HFFc6 (cell line): ENCODE results near the gene PNMA6E. TPM values are rescaled to one million over a fixed set of nuclear protein-coding genes. Genes with fewer than 3 reads are reported as not detected.

Experiments used
- DNase-seq: peaks from one replicate; pipeline ENCODE4 v3.0.0-alpha.2; 2018
- H3K27ac Mint-ChIP-seq: 2 replicates; pipeline ENCODE4 v1.8.0; 2020; ENCODE audit warnings: mild to moderate bottlenecking, mixed read lengths
- H3K27me3 Mint-ChIP-seq: 2 replicates; pipeline ENCODE4 v1.8.0; 2021; ENCODE audit warnings: mild to moderate bottlenecking, moderate library complexity, mixed read lengths; ENCODE audit not compliant: insufficient read depth
- H3K36me3 Mint-ChIP-seq: 2 replicates; pipeline ENCODE4 v1.8.0; 2021; ENCODE audit warnings: low read depth, mixed read lengths
- H3K4me1 Mint-ChIP-seq: 2 replicates; pipeline ENCODE4 v1.8.0; 2020; ENCODE audit warnings: low read depth, mixed read lengths
- H3K4me3 Mint-ChIP-seq: 2 replicates; pipeline ENCODE4 v1.8.0; 2020; ENCODE audit warnings: mild to moderate bottlenecking, moderate library complexity, mixed read lengths
- H3K9me3 Mint-ChIP-seq: 2 replicates; pipeline ENCODE4 v1.8.0; 2020; ENCODE audit warnings: mild to moderate bottlenecking, mixed read lengths
- total RNA-seq, 6 experiments: library from RNA; stranded (reverse); fragmentation: NEBNext Ultra II Directional; extraction: Animal tissue kit (Norgen Biotek cat#: 25700); gene quantifications; 2 replicates in 1 of 6; 3 replicates in 5 of 6; pipeline ENCODE4 v1.2.3, GENCODE V29; 2021
- TF ChIP-seq, protein P1 (sequence below): fragments of 200-600 bp; sonication (generic); IDR thresholded peaks from 2 replicates; pipeline ENCODE4 v1.5.0; 2021; ENCODE audit warnings: antibody characterized with exemption, mild to moderate bottlenecking

PNMA6E gene
- total RNA-seq, 6 experiments from 2014 or later: not detected

DNA sequence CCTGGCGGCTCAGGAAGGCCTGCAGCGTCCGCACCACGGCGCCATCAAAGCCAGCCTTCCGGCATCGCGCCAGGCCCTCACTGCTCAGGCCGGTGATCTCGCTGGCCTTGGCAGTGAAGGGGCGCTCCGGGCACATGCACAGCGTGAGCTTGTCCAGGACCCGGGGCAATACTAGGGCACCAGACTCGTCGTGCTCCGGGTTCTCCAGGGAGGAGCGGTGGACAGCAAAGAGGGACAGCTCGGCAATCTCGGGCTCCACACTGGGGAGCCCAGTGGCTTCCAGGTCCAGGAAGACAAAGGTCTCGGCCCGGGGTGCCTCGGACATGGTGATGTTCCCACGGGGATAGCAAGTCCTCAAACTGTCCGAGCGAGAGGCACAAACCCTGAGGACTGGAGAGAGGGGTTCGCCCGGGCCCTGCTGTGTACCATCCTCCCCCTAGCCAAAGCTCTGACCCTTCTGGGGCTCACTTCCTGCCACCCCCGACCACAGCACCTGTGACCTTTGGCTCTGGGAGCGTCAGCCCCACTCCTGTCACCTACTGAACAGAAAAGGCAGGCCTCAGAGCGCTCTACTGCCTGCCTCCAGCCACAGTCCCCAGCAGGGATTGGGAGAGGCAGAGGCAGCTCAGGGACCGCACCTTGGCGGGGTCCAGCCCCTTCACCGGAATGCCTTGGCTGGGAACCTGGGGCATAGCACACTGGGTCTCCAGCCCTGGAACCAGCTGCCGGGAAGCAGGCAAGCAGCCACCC, 44.1 kb upstream of the PNMA6E start:
- H3K9me3 Mint-ChIP-seq: no peaks in the 10 kb centered on the region
- no peak overlapping the region for H3K4me3 Mint-ChIP-seq
- no peaks in the 10 kb centered on the region; the same call in 1 of the 2 replicates for H3K27me3 Mint-ChIP-seq
- TF ChIP-seq, protein P1, sequence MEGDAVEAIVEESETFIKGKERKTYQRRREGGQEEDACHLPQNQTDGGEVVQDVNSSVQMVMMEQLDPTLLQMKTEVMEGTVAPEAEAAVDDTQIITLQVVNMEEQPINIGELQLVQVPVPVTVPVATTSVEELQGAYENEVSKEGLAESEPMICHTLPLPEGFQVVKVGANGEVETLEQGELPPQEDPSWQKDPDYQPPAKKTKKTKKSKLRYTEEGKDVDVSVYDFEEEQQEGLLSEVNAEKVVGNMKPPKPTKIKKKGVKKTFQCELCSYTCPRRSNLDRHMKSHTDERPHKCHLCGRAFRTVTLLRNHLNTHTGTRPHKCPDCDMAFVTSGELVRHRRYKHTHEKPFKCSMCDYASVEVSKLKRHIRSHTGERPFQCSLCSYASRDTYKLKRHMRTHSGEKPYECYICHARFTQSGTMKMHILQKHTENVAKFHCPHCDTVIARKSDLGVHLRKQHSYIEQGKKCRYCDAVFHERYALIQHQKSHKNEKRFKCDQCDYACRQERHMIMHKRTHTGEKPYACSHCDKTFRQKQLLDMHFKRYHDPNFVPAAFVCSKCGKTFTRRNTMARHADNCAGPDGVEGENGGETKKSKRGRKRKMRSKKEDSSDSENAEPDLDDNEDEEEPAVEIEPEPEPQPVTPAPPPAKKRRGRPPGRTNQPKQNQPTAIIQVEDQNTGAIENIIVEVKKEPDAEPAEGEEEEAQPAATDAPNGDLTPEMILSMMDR: no peak
- H3K27ac Mint-ChIP-seq: no peak overlapping the region
- peaks cover 12% of the 10 kb centered on the region for H3K4me1 Mint-ChIP-seq
- H3K36me3 Mint-ChIP-seq: no peaks in the 10 kb centered on the region
- no peak for DNase-seq

- H3K27me3 Mint-ChIP-seq: peaks cover 5% of the 10 kb centered on the region
- no peaks in the 10 kb centered on the region for H3K36me3 Mint-ChIP-seq
- H3K4me3 Mint-ChIP-seq: no peak overlapping the region
- H3K27ac Mint-ChIP-seq: no peak overlapping the region
- TF ChIP-seq, protein P1: no peak
- H3K4me1 Mint-ChIP-seq: peaks cover 8% of the 10 kb centered on the region
- DNase-seq: no peak
- H3K9me3 Mint-ChIP-seq: no peaks in the 10 kb centered on the region
Observed at GRCh38 chrX:153444333-153445011, 43.3 kb upstream of the PNMA6E start.

DNA sequence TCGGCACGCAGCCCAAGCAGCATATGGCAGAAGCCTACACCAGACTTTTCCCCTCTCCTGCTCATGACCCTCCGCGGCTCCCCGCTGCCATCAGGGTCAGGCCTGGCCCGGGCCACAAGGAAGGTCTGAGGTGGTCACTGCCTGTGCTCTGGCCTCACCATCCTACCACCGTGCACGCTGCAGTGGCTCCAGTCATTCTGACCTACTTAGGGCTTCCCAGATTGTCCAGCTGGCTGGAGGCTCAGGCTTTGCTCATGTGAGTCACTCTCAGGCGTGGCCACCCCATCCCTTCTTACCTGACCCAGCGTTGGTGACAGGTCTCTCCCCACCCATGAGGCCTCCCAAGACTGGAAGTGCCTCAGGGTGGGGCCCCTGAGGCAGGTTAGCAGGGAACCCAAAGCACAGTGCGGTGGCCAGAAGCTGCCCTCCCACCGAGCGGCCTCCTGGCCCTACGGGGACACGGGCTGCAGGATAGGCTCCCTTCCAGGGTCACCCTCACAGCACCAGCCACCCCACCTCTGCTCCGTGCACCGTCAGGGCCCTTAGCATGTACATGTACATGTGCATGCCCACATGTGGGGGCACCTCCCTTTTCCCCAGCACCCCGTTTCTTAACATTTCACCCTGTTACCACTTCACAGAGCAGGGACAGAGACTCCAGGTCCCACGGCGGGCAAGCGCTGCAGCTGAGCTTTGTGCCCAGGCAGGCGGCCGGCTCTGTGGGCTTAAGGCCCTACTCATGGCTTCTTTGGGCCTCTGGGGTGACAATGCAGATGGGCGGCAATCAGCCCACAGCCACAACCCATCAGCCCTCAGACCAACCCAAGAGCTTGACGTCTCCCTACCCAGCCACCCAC, 42.6 kb upstream of the PNMA6E start:
- Mint-ChIP-seq H3K36me3 (no peaks in the 10 kb centered on the region), H3K4me1 (no peaks in the 10 kb centered on the region), H3K27ac (no peak overlapping the region), H3K4me3 (no peak overlapping the region), H3K9me3 (no peaks in the 10 kb centered on the region), H3K27me3 (peaks cover 5% of the 10 kb centered on the region)
- no peak for DNase-seq
- TF ChIP-seq, protein P1: no peak

DNA sequence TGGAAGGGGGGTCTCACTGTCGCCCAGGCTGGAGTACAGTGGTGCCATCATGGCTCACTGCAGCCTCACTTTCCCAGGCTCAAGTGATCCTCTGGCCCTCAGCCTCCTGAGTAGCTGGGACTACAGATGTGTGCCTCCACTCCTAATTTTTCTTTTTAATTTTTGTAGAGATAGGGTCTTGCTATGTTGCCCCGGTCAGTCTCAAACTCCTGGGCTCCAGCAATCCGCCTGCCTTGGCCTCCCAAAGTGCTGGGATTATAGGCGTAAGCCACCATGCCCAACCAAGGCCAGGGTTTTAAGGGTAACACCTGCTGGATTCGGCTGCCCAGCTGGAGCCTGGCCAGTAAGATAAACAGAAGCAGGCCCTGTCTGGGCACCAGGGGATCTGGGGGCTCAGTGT, 41.3 kb upstream of the PNMA6E start:
- Mint-ChIP-seq H3K27me3 (peaks cover 5% of the 10 kb centered on the region), H3K4me1 (no peaks in the 10 kb centered on the region), H3K9me3 (no peaks in the 10 kb centered on the region), H3K36me3 (no peaks in the 10 kb centered on the region), H3K27ac (no peak overlapping the region), H3K4me3 (no peak overlapping the region)
- TF ChIP-seq, protein P1: no peak
- DNase-seq: no peak

- H3K27me3 Mint-ChIP-seq: peaks cover 5% of the 10 kb centered on the region
- no peak overlapping the region for H3K4me3 Mint-ChIP-seq
- no peaks in the 10 kb centered on the region for H3K4me1 Mint-ChIP-seq
- no peaks in the 10 kb centered on the region for H3K36me3 Mint-ChIP-seq
- DNase-seq: no peak
- H3K27ac Mint-ChIP-seq: no peak overlapping the region
- TF ChIP-seq, protein P1: no peak
- no peaks in the 10 kb centered on the region for H3K9me3 Mint-ChIP-seq
Observed at GRCh38 chrX:153441981-153442380, 40.8 kb upstream of the PNMA6E start.
